ENCODE results near the gene FAM118A. TPM values are rescaled to one million over a fixed set of nuclear protein-coding genes. Genes with fewer than 3 reads are reported as not detected.

Gene FAM118A
- total RNA-seq, 1 experiment from 2014 or later = 72.2 TPM

DNA sequence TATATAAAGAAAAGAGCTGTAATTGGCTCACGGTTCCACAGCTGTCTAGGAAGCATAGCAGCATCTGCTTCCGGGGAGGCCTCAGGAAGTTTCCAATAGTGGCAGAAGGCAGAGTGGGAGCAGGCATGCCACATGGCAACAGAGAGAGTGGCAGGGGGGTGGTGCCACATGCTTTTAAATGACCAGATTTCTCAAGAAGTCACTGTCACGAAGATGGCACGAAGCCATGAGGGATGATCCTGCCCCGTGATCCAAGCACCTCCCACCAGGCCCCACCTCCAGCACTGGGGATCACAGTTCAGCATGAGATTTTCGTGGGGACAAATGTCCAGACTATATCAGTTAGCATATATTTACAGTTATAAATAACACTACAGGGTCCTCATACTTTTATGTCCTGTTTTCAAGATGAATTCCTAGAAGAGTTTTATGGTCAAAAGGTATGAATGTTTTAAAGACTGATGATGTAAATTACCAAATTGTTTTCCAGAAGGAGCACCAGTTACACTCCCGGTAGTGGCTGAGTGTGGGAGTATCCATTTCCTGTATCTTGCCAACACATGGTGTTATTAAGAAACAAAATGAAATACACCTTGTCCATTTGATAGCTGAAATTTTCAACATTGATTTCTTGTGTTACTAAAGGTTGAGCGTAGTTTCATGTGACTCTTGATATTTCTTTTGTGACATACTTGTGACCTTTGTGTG lies 19.2 kb downstream of the FAM118A start:
- no peaks in the 10 kb centered on the region for H3K9me2 ChIP-seq (replicated peaks; ENCODE audit: insufficient read depth, low read length)
- H4K20me1 ChIP-seq (ENCODE audit: insufficient read depth, low read depth, low read length) = no peaks in the 10 kb centered on the region
- H3K9me3 ChIP-seq (ENCODE audit: low read length) = no peaks in the 10 kb centered on the region
- 0 out of 2 replicates have a peak, but pooled peaks cover 14% of the 10 kb centered on the region for H3K36me3 ChIP-seq (ENCODE audit: insufficient read depth, low read length)
- no peaks in the 10 kb centered on the region for H3K4me1 ChIP-seq (ENCODE audit: low read length)
- H3K79me2 ChIP-seq (ENCODE audit: low read length) = no peaks in the 10 kb centered on the region
- H3K4me3 ChIP-seq (ENCODE audit: low read length) = no peak overlapping the region
- no peak overlapping the region for H3K4me2 ChIP-seq (ENCODE audit: low read depth, low read length, poor library complexity, severe bottlenecking)
- no peak overlapping the region for H3K9ac ChIP-seq (ENCODE audit: low read length)
- no peak overlapping the region for H3K27ac ChIP-seq (ENCODE audit: low read length)
- DNase-seq = no peak
- H2AFZ ChIP-seq (ENCODE audit: low read length) = no peak overlapping the region
- H3K27me3 ChIP-seq (ENCODE audit: low read length) = no peaks in the 10 kb centered on the region

DNA sequence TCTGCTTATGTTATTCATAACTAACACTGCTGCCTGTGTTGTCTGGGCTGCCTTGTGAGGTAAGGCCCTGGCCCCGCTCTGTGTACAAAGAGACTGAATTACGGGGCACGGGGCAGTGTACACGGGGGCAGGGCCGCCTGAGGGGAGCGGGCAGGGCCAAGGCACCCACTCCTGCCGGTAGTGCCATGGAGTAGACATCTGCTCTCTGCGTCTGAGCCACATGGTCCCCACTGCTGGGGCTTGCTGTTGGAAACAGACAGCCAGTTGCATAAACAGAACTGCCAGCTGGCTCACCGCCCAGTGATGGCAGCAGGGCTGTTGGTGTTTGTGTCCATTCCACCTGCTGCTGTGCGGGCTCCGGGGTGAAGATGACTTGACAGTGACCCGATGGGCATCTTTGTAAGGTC lies 19.8 kb downstream of the FAM118A start:
- Histone ChIP-seq H3K79me2 (ENCODE audit: low read length) (no peaks in the 10 kb centered on the region), H3K9me3 (ENCODE audit: low read length) (no peaks in the 10 kb centered on the region), H3K4me2 (ENCODE audit: low read depth, low read length, poor library complexity, severe bottlenecking) (no peak overlapping the region), H2AFZ (ENCODE audit: low read length) (no peak overlapping the region), H3K36me3 (ENCODE audit: insufficient read depth, low read length) (0 out of 2 replicates have a peak, but pooled peaks cover 14% of the 10 kb centered on the region), H3K27me3 (ENCODE audit: low read length) (no peaks in the 10 kb centered on the region), H3K9me2 (replicated peaks; ENCODE audit: insufficient read depth, low read length) (no peaks in the 10 kb centered on the region), H3K4me1 (ENCODE audit: low read length) (no peaks in the 10 kb centered on the region), H4K20me1 (ENCODE audit: insufficient read depth, low read depth, low read length) (no peaks in the 10 kb centered on the region), H3K27ac (ENCODE audit: low read length) (no peak overlapping the region), H3K4me3 (ENCODE audit: low read length) (no peak overlapping the region), H3K9ac (ENCODE audit: low read length) (no peak overlapping the region)
- DNase-seq = no peak

DNA sequence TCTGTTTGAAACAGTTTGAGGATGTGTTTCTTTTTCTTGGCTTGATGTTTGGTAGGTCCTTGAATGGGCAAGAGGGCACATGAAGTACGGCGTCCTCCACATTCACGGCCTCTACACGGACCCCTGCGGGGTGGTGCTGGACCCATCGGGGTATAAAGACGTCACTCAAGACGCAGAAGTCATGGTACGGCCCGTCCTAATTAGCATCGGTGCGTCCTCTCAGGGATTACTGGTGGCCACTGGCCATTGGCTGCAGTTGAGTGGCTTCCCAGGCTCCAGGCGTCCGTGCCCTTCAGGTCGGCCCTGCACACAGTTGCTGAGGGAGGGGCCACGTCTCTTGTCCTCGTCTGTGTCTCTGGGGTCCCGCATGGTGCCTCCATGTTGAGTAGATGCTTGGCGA lies 20.8 kb downstream of the FAM118A start:
- no peak overlapping the region for H2AFZ ChIP-seq (ENCODE audit: low read length)
- no peak for DNase-seq
- H3K79me2 ChIP-seq (ENCODE audit: low read length) = no peaks in the 10 kb centered on the region
- H3K4me1 ChIP-seq (ENCODE audit: low read length) = no peaks in the 10 kb centered on the region
- no peak overlapping the region for H3K27ac ChIP-seq (ENCODE audit: low read length)
- H3K4me2 ChIP-seq (ENCODE audit: low read depth, low read length, poor library complexity, severe bottlenecking) = no peak overlapping the region
- no peak overlapping the region for H3K9ac ChIP-seq (ENCODE audit: low read length)
- H3K36me3 ChIP-seq (ENCODE audit: insufficient read depth, low read length) = 0 out of 2 replicates have a peak, but pooled peaks cover 14% of the 10 kb centered on the region
- H3K4me3 ChIP-seq (ENCODE audit: low read length) = no peak overlapping the region
- H3K9me2 ChIP-seq (replicated peaks; ENCODE audit: insufficient read depth, low read length) = no peaks in the 10 kb centered on the region
- no peaks in the 10 kb centered on the region for H4K20me1 ChIP-seq (ENCODE audit: insufficient read depth, low read depth, low read length)
- H3K9me3 ChIP-seq (ENCODE audit: low read length) = no peaks in the 10 kb centered on the region
- no peaks in the 10 kb centered on the region for H3K27me3 ChIP-seq (ENCODE audit: low read length)

DNA sequence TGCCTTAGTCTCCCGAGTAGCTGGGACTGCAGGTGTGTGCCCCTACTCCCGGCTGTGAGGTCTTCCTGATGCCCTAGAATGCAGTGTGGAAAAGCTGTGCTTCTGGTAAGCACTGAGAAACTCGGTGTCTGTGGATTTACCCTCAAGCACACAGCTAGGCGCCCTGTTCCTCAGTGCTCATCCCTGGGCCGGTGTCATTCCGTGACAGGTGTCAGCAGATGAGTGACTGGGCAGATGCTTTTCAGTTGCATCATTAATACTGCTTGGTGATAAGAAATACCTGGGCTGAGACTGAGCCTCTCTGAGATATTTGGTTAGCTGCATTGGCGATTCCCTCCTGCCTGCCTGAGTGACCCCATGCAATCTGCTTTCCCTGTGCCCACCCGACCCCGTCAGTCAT lies 21.8 kb downstream of the FAM118A start:
- Histone ChIP-seq H3K4me2 (ENCODE audit: low read depth, low read length, poor library complexity, severe bottlenecking) (no peak overlapping the region), H3K4me1 (ENCODE audit: low read length) (no peaks in the 10 kb centered on the region), H3K27me3 (ENCODE audit: low read length) (no peaks in the 10 kb centered on the region), H3K79me2 (ENCODE audit: low read length) (no peaks in the 10 kb centered on the region), H3K36me3 (ENCODE audit: insufficient read depth, low read length) (0 out of 2 replicates have a peak, but pooled peaks cover 14% of the 10 kb centered on the region), H3K9me2 (replicated peaks; ENCODE audit: insufficient read depth, low read length) (no peaks in the 10 kb centered on the region), H2AFZ (ENCODE audit: low read length) (no peak overlapping the region), H3K9me3 (ENCODE audit: low read length) (no peaks in the 10 kb centered on the region), H4K20me1 (ENCODE audit: insufficient read depth, low read depth, low read length) (no peaks in the 10 kb centered on the region), H3K9ac (ENCODE audit: low read length) (no peak overlapping the region), H3K4me3 (ENCODE audit: low read length) (no peak overlapping the region), H3K27ac (ENCODE audit: low read length) (no peak overlapping the region)
- no peak for DNase-seq

DNA sequence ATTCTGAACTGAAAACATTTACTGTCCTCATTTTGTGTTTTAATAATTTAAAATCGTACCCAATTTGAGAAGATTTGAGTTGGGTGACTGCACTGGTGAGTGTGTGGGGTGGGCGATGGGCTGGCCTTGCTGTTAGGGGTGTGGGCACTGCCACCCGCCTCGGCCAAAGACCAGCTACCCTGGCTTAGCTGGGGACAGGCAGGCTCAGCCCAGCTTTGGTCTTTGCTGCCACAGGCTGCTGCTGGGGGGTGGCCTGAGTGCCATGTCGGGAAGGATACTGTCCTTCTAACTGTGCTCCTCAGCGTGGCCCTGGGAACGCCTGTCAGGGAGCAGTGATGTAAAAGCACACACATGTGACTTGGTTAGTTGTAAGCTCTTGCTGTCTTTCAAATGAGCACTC lies 22.3 kb downstream of the FAM118A start:
- DNase-seq = no peak
- H2AFZ ChIP-seq (ENCODE audit: low read length) = no peak overlapping the region
- H3K9me2 ChIP-seq (replicated peaks; ENCODE audit: insufficient read depth, low read length) = no peaks in the 10 kb centered on the region
- H3K9me3 ChIP-seq (ENCODE audit: low read length) = no peaks in the 10 kb centered on the region
- 0 out of 2 replicates have a peak, but pooled peaks cover 14% of the 10 kb centered on the region for H3K36me3 ChIP-seq (ENCODE audit: insufficient read depth, low read length)
- no peak overlapping the region for H3K27ac ChIP-seq (ENCODE audit: low read length)
- no peaks in the 10 kb centered on the region for H4K20me1 ChIP-seq (ENCODE audit: insufficient read depth, low read depth, low read length)
- no peaks in the 10 kb centered on the region for H3K4me1 ChIP-seq (ENCODE audit: low read length)
- no peak overlapping the region for H3K9ac ChIP-seq (ENCODE audit: low read length)
- no peaks in the 10 kb centered on the region for H3K79me2 ChIP-seq (ENCODE audit: low read length)
- H3K4me2 ChIP-seq (ENCODE audit: low read depth, low read length, poor library complexity, severe bottlenecking) = no peak overlapping the region
- no peak overlapping the region for H3K4me3 ChIP-seq (ENCODE audit: low read length)
- no peaks in the 10 kb centered on the region for H3K27me3 ChIP-seq (ENCODE audit: low read length)

DNA sequence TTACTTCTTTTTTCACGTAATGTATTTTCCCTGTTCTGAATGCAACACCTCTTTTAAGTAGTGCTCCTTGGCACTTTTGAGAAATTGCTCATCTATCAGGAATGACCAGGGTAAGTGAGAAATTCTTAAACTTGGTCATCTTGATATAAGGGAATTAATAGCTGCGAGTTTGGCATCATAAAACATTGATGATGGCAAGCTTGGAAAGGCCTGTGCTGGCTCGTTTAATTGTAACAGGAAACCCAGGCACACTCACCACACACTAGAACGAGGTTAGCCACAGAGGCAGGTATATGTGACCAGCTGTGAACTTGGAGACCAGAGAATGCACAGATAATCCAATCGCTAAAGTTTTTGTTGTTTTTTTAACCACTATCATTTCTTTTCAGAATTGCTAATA lies 24.3 kb downstream of the FAM118A start:
- Histone ChIP-seq H3K9me2 (replicated peaks; ENCODE audit: insufficient read depth, low read length) (no peaks in the 10 kb centered on the region), H3K27ac (ENCODE audit: low read length) (no peak overlapping the region), H3K4me3 (ENCODE audit: low read length) (no peak overlapping the region), H3K36me3 (ENCODE audit: insufficient read depth, low read length) (0 out of 2 replicates have a peak, but pooled peaks cover 13% of the 10 kb centered on the region), H3K9ac (ENCODE audit: low read length) (no peak overlapping the region), H3K4me2 (ENCODE audit: low read depth, low read length, poor library complexity, severe bottlenecking) (no peak overlapping the region), H3K4me1 (ENCODE audit: low read length) (no peaks in the 10 kb centered on the region), H3K9me3 (ENCODE audit: low read length) (no peaks in the 10 kb centered on the region), H4K20me1 (ENCODE audit: insufficient read depth, low read depth, low read length) (no peaks in the 10 kb centered on the region), H3K27me3 (ENCODE audit: low read length) (no peaks in the 10 kb centered on the region), H2AFZ (ENCODE audit: low read length) (no peak overlapping the region), H3K79me2 (ENCODE audit: low read length) (no peaks in the 10 kb centered on the region)
- no peak for DNase-seq

DNA sequence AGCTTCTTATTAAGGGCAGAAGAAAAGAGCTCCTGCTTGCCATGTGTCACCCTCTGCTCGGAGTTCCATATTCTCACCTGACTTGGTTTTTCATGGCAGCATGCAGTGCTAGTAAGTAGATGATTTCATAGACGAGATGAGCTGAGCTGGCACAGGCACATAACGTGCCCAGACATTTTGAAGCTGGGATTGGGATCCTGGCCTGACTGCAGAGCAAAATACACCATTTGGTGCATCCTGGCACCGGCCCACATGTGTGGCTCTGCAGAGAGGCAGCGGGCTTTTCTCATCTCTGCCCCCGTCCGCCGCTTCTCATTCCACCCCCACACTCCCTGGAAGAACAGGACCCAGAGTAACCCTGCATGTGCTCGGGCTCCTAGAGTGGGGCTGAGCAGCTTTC lies 24.8 kb downstream of the FAM118A start:
- Histone ChIP-seq H3K36me3 (ENCODE audit: insufficient read depth, low read length) (0 out of 2 replicates have a peak, but pooled peaks cover 10% of the 10 kb centered on the region), H3K27me3 (ENCODE audit: low read length) (no peaks in the 10 kb centered on the region), H4K20me1 (ENCODE audit: insufficient read depth, low read depth, low read length) (no peaks in the 10 kb centered on the region), H3K9ac (ENCODE audit: low read length) (no peak overlapping the region), H2AFZ (ENCODE audit: low read length) (no peak overlapping the region), H3K27ac (ENCODE audit: low read length) (no peak overlapping the region), H3K79me2 (ENCODE audit: low read length) (no peaks in the 10 kb centered on the region), H3K4me2 (ENCODE audit: low read depth, low read length, poor library complexity, severe bottlenecking) (no peak overlapping the region), H3K4me1 (ENCODE audit: low read length) (no peaks in the 10 kb centered on the region), H3K9me2 (replicated peaks; ENCODE audit: insufficient read depth, low read length) (no peaks in the 10 kb centered on the region), H3K9me3 (ENCODE audit: low read length) (no peaks in the 10 kb centered on the region), H3K4me3 (ENCODE audit: low read length) (no peak overlapping the region)
- no peak for DNase-seq

DNA sequence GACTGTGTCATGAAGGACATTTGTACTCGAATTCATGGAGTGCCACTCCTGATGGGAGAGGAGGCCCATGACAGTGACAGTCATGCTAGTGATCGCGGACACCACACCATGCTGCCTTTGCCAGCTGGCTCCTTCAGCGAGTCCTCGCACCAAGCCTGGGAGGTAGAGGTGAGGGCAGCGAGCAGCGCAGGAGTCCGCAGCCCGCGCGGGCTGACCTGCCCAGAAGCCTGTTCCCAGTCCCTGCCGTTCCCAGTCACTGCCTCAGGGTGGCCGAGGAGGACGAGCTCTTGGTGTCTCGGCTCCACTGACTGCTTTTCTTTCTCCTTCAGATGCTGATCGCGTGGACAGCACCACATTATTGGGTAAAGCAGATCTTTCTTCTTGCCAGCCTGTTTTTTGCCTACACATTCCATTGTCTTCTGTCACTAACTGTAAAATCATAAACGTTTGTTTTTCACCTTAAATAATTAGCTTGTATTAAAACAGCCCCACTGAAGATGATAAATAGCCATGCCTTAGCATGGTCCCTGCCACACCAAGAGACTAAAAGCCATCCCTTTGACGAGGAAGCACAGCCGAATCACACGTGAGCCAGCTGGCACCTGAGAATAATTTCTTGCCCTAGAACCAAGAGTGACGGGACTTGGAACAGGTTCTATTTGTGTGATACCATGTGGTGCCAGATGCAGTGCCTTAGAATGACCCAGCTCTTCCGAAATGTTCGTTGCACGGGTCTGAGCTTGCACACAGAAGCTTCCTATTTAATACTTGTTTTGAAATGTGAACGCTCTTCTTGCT lies 25.5 kb downstream of the FAM118A start:
- no peak for DNase-seq
- Histone ChIP-seq H3K27me3 (ENCODE audit: low read length) (no peaks in the 10 kb centered on the region), H3K9me3 (ENCODE audit: low read length) (no peaks in the 10 kb centered on the region), H3K4me3 (ENCODE audit: low read length) (no peak overlapping the region), H3K36me3 (ENCODE audit: insufficient read depth, low read length) (peaks cover 9% of the 10 kb centered on the region; the same call in 1 of the 2 replicates), H4K20me1 (ENCODE audit: insufficient read depth, low read depth, low read length) (no peaks in the 10 kb centered on the region), H3K79me2 (ENCODE audit: low read length) (no peaks in the 10 kb centered on the region), H2AFZ (ENCODE audit: low read length) (no peak overlapping the region), H3K9ac (ENCODE audit: low read length) (no peak overlapping the region), H3K27ac (ENCODE audit: low read length) (no peak overlapping the region), H3K4me2 (ENCODE audit: low read depth, low read length, poor library complexity, severe bottlenecking) (no peak overlapping the region), H3K4me1 (ENCODE audit: low read length) (no peaks in the 10 kb centered on the region), H3K9me2 (replicated peaks; ENCODE audit: insufficient read depth, low read length) (no peaks in the 10 kb centered on the region)
